OCI-M2 (cell line): ENCODE results near the gene CLASP1.
"Not testable (repeated sequence)": the region's sequence is repeated elsewhere in the genome, so short reads cannot be mapped to it uniquely, and the experiment has no call there.

Experiments
- DNase-seq: peaks from one replicate; lab custom pipeline; 2025; ENCODE audit not compliant: unreplicated experiment; lab: John Stamatoyannopoulos, UW

The CLASP1 gene

GRCh38 chr2:121333231-121333630, 316.0 kb downstream of the CLASP1 start:
- DNase-seq = no peak

- DNase-seq = not testable (repeated sequence)
Observed at GRCh38 chr2:121331324-121331723, 317.9 kb downstream of the CLASP1 start.

- no peak for DNase-seq
Observed at GRCh38 chr2:121330921-121331320, 318.3 kb downstream of the CLASP1 start.

GRCh38 chr2:121329786-121330185, 319.5 kb downstream of the CLASP1 start:
- DNase-seq = no peak

GRCh38 chr2:121326628-121327027, 322.6 kb downstream of the CLASP1 start:
- no peak for DNase-seq

GRCh38 chr2:121324601-121325000, 324.7 kb downstream of the CLASP1 start:
- DNase-seq = no peak

GRCh38 chr2:121321476-121321875, 327.8 kb downstream of the CLASP1 start:
- DNase-seq = no peak

- no peak for DNase-seq
Observed at GRCh38 chr2:121319941-121320340, 329.3 kb downstream of the CLASP1 start.

GRCh38 chr2:121316986-121317385, 332.3 kb downstream of the CLASP1 start:
- no peak for DNase-seq

- not testable (repeated sequence) for DNase-seq
Observed at GRCh38 chr2:121313701-121314100, 335.6 kb downstream of the CLASP1 start.

GRCh38 chr2:121309801-121310200, 339.5 kb downstream of the CLASP1 start:
- no peak for DNase-seq

- no peak for DNase-seq
Observed at GRCh38 chr2:121309323-121309722, 339.9 kb downstream of the CLASP1 start.

GRCh38 chr2:121307048-121307447, 342.2 kb downstream of the CLASP1 start:
- no peak for DNase-seq

- no peak for DNase-seq
Observed at GRCh38 chr2:121304941-121305340, 344.3 kb downstream of the CLASP1 start.

- DNase-seq = no peak
Observed at GRCh38 chr2:121303531-121304263, 345.6 kb downstream of the CLASP1 start.

- DNase-seq = not testable (repeated sequence)
Observed at GRCh38 chr2:121301190-121301589, 348.1 kb downstream of the CLASP1 start.

- no peak for DNase-seq
Observed at GRCh38 chr2:121298476-121298875, 350.8 kb downstream of the CLASP1 start.

GRCh38 chr2:121297866-121298265, 351.4 kb downstream of the CLASP1 start:
- DNase-seq = not testable (repeated sequence)

GRCh38 chr2:121297217-121297830, 351.9 kb downstream of the CLASP1 start:
- no peak for DNase-seq

GRCh38 chr2:121295911-121296650, 353.2 kb downstream of the CLASP1 start:
- DNase-seq = no peak

GRCh38 chr2:121294881-121295840, 354.1 kb downstream of the CLASP1 start:
- no peak for DNase-seq
